GM10248 (cell line): ENCODE results near the gene ATP13A2.

ENCODE experiments used
- CTCF ChIA-PET: fragments of 300-600 bp; sonication (Branson Sonifier 250); formaldehyde crosslinking; extraction: SDS; loops from one replicate; lab custom pipeline; 2021; ENCODE audit warnings: antibody characterized with exemption; lab: Yijun Ruan, JAX
- POLR2A ChIA-PET: fragments of 350-650 bp; sonication (Branson Sonifier 250); formaldehyde crosslinking; extraction: SDS; loops from one replicate; lab custom pipeline; 2020; ENCODE audit warnings: antibody characterized with exemption; lab: Yijun Ruan, JAX
- DNase-seq: peaks from one replicate; pipeline ENCODE4 v3.0.0; 2012; ENCODE audit errors: extremely low spot score
- TF ChIP-seq, protein P1 (sequence below): IDR thresholded peaks from 2 replicates; pipeline ENCODE4 v1.5.1; 2012; ENCODE audit warnings: mild to moderate bottlenecking, low read depth; ENCODE audit errors: extremely low read depth, missing control alignments, control extremely low read depth

Gene ATP13A2

GRCh38 chr1:17046334-17046657 lies 34.6 kb upstream of the ATP13A2 start:
- POLR2A ChIA-PET, result no interaction called here
- DNase-seq, result no peak
- CTCF ChIA-PET, result interaction anchor here (0.9 to 4.2 kb wide), 14 partner anchors 9 to 425 kb away, joined by 3 to 33 read pairs (median 6); no protein-coding TSS in a partner anchor
- TF ChIP-seq, protein P1, sequence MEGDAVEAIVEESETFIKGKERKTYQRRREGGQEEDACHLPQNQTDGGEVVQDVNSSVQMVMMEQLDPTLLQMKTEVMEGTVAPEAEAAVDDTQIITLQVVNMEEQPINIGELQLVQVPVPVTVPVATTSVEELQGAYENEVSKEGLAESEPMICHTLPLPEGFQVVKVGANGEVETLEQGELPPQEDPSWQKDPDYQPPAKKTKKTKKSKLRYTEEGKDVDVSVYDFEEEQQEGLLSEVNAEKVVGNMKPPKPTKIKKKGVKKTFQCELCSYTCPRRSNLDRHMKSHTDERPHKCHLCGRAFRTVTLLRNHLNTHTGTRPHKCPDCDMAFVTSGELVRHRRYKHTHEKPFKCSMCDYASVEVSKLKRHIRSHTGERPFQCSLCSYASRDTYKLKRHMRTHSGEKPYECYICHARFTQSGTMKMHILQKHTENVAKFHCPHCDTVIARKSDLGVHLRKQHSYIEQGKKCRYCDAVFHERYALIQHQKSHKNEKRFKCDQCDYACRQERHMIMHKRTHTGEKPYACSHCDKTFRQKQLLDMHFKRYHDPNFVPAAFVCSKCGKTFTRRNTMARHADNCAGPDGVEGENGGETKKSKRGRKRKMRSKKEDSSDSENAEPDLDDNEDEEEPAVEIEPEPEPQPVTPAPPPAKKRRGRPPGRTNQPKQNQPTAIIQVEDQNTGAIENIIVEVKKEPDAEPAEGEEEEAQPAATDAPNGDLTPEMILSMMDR, result no peak

- ChIA-PET POLR2A (no interaction called here), CTCF (interaction anchor here (0.9 to 4.2 kb wide), 15 partner anchors 8 to 425 kb away, joined by 3 to 33 read pairs (median 5); no protein-coding TSS in a partner anchor)
- TF ChIP-seq, protein P1, result peak; percentile 56
- DNase-seq, result peak; percentile 49
Observed at GRCh38 chr1:17045634-17046333, 34.1 kb upstream of the ATP13A2 start.

DNA sequence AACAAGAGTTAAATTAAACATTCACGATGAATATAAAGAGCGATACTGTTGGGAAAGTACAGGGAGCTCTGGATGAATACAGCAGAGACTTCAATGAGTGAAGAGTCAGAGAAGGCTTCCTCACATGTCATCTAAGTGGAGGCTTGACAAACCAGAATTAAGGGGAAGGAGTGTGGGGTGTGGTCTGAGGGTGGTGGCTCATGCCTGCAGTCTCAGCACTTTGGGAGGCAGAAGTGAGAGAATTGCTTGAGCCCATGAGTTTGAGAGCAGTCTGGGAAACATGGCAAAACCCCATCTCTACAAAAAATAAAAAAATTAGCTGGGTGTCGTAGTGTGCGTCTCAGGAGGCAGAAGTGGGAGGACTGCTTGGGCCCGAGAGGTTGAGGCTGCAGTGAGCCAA lies 33.4 kb upstream of the ATP13A2 start:
- TF ChIP-seq, protein P1, result no peak
- POLR2A ChIA-PET, result no interaction called here
- CTCF ChIA-PET, result interaction anchor here (0.6 to 4.2 kb wide), 13 partner anchors 9 to 424 kb away, joined by 3 to 33 read pairs (median 5); no protein-coding TSS in a partner anchor
- DNase-seq, result no peak

- ChIA-PET CTCF (interaction anchor here (1.3 to 4.2 kb wide), 2 partner anchors 83 to 423 kb away, joined by 3 to 21 read pairs; no protein-coding TSS in a partner anchor), POLR2A (no interaction called here)
- no peak for DNase-seq
- TF ChIP-seq, protein P1, result no peak
Observed at GRCh38 chr1:17043676-17044075, 31.9 kb upstream of the ATP13A2 start.

- POLR2A ChIA-PET, result no interaction called here
- DNase-seq, result no peak
- TF ChIP-seq, protein P1, result no peak
- CTCF ChIA-PET, result interaction anchor here (0.8 to 1.4 kb wide), 3 partner anchors 17 to 80 kb away, joined by 3 to 4 read pairs (median 3); no protein-coding TSS in a partner anchor
Observed at GRCh38 chr1:17040135-17040534, 28.4 kb upstream of the ATP13A2 start.

GRCh38 chr1:17039522-17039921 lies 27.8 kb upstream of the ATP13A2 start:
- TF ChIP-seq, protein P1, result no peak
- ChIA-PET POLR2A (no interaction called here), CTCF (interaction anchor here (1.2 kb wide), 1 partner anchor 16 kb away, joined by 4 read pairs; no protein-coding TSS in a partner anchor)
- DNase-seq, result no peak
